GM12864 (cell line): Measurements from ENCODE around the gene APPL2.

Experiments
- DNase-seq: peaks from one replicate; pipeline ENCODE4 v3.0.0-alpha.2; 2011; ENCODE audit warnings: low read depth
- H3K4me3 ChIP-seq: 2 replicates; pipeline ENCODE4 v1.5.1; 2011; ENCODE audit warnings: mild to moderate bottlenecking, low read depth, low read length, control low read depth
- TF ChIP-seq, protein P1 (sequence below): IDR thresholded peaks from 2 replicates; pipeline ENCODE4 v1.5.1; 2011; ENCODE audit warnings: low read depth, mild to moderate bottlenecking, moderate library complexity, low read length, control low read depth, inconsistent platforms; ENCODE audit errors: missing control alignments

The APPL2 gene

DNA sequence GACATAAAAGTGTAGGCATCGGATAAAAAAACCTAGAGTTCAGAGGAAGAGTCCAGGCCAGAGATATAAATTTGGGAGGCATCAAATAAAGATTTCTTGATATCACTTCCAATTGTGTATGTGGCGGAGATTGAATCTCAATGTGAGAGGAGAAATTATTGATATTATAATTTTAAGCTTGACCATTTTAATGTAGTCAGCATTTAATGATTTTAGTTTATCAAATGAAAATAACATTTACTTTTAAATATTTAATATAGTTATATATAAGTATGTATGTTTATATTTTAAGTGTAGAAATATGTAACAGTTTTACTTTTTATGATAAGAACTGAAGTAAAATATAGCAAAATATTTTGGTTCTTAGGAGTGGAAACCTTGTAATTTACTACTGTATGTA, 79.7 kb downstream of the APPL2 start:
- TF ChIP-seq, protein P1, sequence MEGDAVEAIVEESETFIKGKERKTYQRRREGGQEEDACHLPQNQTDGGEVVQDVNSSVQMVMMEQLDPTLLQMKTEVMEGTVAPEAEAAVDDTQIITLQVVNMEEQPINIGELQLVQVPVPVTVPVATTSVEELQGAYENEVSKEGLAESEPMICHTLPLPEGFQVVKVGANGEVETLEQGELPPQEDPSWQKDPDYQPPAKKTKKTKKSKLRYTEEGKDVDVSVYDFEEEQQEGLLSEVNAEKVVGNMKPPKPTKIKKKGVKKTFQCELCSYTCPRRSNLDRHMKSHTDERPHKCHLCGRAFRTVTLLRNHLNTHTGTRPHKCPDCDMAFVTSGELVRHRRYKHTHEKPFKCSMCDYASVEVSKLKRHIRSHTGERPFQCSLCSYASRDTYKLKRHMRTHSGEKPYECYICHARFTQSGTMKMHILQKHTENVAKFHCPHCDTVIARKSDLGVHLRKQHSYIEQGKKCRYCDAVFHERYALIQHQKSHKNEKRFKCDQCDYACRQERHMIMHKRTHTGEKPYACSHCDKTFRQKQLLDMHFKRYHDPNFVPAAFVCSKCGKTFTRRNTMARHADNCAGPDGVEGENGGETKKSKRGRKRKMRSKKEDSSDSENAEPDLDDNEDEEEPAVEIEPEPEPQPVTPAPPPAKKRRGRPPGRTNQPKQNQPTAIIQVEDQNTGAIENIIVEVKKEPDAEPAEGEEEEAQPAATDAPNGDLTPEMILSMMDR: no peak
- DNase-seq: no peak
- no peak overlapping the region for H3K4me3 ChIP-seq

DNA sequence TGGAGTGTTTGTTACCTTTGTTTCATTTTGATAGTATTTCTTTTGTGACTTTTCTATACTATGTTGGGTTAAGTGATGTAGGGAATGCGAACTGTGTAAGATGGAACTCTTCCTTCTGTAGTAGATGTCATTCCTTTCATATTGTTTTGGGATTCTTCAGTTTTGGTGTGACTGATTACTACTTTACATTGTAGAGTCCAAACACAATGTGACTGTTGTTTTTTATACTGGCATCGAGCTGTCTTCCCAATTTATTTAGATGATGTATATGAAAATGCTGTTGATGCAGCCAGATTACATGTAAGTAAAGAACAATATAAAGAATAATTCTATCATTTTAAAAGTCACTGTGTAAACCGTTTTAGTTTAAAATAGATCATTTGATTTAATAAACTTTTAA, 93.7 kb downstream of the APPL2 start:
- no peak for DNase-seq
- no peak overlapping the region for H3K4me3 ChIP-seq
- TF ChIP-seq, protein P1: no peak

DNA sequence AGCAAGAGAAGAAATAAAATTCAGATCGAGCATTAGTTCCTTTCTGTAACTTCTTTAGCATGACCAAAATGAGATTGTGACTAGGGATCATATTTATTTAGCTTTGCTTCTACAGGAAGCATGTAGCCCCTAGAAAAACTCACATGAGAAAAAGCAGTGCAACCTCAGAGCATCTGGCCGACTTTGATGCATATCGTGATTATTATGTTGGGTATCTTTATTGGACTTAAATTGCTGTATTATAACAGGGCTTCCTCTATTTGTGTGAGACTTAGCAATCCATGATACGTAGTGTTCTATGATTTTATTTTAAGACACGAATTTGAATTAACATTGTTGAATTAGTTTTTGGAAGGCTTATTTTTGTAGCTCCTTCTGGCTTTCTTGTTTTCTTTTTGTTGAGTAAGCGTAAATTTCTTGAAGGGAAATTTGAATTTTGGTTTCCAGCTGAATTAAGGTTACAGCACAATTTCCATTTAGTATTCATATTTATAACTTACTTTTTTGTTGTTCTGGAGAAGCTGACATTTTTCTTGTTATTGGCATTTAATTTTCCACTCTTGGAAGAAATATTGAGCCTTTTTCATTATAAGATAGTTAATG, 94.6 kb downstream of the APPL2 start:
- TF ChIP-seq, protein P1: no peak
- no peak overlapping the region for H3K4me3 ChIP-seq
- DNase-seq: no peak

DNA sequence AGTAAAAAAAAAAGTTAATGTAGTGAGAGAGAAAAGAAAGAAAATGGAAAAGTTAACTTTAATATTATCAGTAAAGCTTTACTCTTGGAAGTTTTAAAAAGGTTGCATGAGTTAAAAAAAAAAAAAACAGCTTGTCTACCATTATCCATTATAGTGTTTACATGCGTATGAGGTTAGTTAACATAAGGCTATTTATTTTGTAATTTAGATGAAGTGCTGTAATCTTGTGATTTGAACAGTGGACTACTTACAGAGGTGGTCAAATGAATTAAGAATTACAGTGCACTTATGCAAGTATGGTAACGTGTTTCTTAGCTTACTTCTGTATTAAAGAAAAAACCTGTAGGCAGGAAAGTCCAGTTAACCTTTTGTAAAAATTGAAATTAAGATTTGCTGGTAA, 97.7 kb downstream of the APPL2 start:
- TF ChIP-seq, protein P1: no peak

More for the DNA sequence above, 97.7 kb downstream of the APPL2 start:
- DNase-seq: no peak
- H3K4me3 ChIP-seq: no peak overlapping the region
